ENCODE results near the gene CNTN1.

The CNTN1 gene

GRCh38 chr12:40775661-40776060 lies 83.4 kb downstream of the CNTN1 start:
- DNase-seq, result no peak

GRCh38 chr12:40784102-40784501 lies 91.9 kb downstream of the CNTN1 start:
- no peak for DNase-seq

GRCh38 chr12:40788276-40788675 lies 96.0 kb downstream of the CNTN1 start:
- no peak for DNase-seq

GRCh38 chr12:40792792-40793386 lies 100.7 kb downstream of the CNTN1 start:
- no peak for DNase-seq

- DNase-seq, result no peak
Measured at GRCh38 chr12:40793471-40793870, 101.2 kb downstream of the CNTN1 start.

- no peak for DNase-seq
Measured at GRCh38 chr12:40794087-40794486, 101.8 kb downstream of the CNTN1 start.

- no peak for DNase-seq
Measured at GRCh38 chr12:40801082-40801481, 108.8 kb downstream of the CNTN1 start.

GRCh38 chr12:40801861-40802260 lies 109.6 kb downstream of the CNTN1 start:
- DNase-seq, result no peak

GRCh38 chr12:40802656-40803055 lies 110.4 kb downstream of the CNTN1 start:
- no peak for DNase-seq

GRCh38 chr12:40819436-40820108 lies 127.3 kb downstream of the CNTN1 start:
- DNase-seq, result no peak

GRCh38 chr12:40820794-40821484 lies 128.7 kb downstream of the CNTN1 start:
- no peak for DNase-seq

GRCh38 chr12:40825156-40825555 lies 132.9 kb downstream of the CNTN1 start:
- no peak for DNase-seq

- DNase-seq, result no peak
Measured at GRCh38 chr12:40827683-40828592, 135.7 kb downstream of the CNTN1 start.

- DNase-seq, result no peak
Measured at GRCh38 chr12:40828593-40828990, 136.4 kb downstream of the CNTN1 start.

- DNase-seq, result no peak
Measured at GRCh38 chr12:40829738-40830144, 137.5 kb downstream of the CNTN1 start.

- no peak for DNase-seq
Measured at GRCh38 chr12:40831916-40832315, 139.7 kb downstream of the CNTN1 start.

- no peak for DNase-seq
Measured at GRCh38 chr12:40832668-40833067, 140.4 kb downstream of the CNTN1 start.

GRCh38 chr12:40833818-40834217 lies 141.6 kb downstream of the CNTN1 start:
- no peak for DNase-seq

GRCh38 chr12:40834321-40834720 lies 142.1 kb downstream of the CNTN1 start:
- DNase-seq, result no peak

- no peak for DNase-seq
Measured at GRCh38 chr12:40837891-40838429, 145.7 kb downstream of the CNTN1 start.

- no peak for DNase-seq
Measured at GRCh38 chr12:40843495-40843894, 151.3 kb downstream of the CNTN1 start.

GRCh38 chr12:40853221-40853620 lies 161.0 kb downstream of the CNTN1 start:
- no peak for DNase-seq

GRCh38 chr12:40854604-40855003 lies 162.4 kb downstream of the CNTN1 start:
- DNase-seq, result no peak
